D721Med (cell line): ENCODE data around the gene CEP128.

Source experiments
- DNase-seq: peaks from one replicate; pipeline ENCODE4 v3.0.0; 2011; ENCODE audit warnings: low spot score; ENCODE audit not compliant: insufficient read length
- FAIRE-seq: peaks from 2 replicates; lab custom pipeline; 2011; peaks lifted over from hg19 to GRCh38; lab: Jason Lieb, UNC
- TF ChIP-seq, protein P1 (sequence below): IDR thresholded peaks from 2 replicates; pipeline ENCODE4 v1.5.1; 2012; ENCODE audit warnings: mild to moderate bottlenecking, control low read depth; ENCODE audit not compliant: insufficient read depth; ENCODE audit errors: missing control alignments

Gene CEP128

DNA sequence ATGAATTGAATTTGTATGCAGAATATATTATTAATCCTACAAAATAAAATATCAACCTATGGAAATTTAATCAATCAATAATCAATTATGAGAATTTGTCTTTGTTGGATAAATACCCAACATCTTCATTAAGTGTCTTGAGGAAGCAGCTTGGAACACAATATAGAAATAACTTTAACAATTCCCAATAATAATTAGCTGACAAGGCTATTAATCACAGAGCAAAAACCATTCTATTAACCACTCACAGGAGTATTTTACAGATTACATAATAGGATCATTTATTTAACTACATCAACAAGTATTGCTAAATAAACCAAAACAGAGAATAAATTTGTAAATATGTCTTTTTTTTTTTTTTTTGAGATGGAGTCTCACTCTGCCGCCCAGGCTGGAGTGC, 190.3 kb downstream of the CEP128 start:
- FAIRE-seq (no peak), DNase-seq (no peak)
- TF ChIP-seq, protein P1, sequence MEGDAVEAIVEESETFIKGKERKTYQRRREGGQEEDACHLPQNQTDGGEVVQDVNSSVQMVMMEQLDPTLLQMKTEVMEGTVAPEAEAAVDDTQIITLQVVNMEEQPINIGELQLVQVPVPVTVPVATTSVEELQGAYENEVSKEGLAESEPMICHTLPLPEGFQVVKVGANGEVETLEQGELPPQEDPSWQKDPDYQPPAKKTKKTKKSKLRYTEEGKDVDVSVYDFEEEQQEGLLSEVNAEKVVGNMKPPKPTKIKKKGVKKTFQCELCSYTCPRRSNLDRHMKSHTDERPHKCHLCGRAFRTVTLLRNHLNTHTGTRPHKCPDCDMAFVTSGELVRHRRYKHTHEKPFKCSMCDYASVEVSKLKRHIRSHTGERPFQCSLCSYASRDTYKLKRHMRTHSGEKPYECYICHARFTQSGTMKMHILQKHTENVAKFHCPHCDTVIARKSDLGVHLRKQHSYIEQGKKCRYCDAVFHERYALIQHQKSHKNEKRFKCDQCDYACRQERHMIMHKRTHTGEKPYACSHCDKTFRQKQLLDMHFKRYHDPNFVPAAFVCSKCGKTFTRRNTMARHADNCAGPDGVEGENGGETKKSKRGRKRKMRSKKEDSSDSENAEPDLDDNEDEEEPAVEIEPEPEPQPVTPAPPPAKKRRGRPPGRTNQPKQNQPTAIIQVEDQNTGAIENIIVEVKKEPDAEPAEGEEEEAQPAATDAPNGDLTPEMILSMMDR, result no peak

DNA sequence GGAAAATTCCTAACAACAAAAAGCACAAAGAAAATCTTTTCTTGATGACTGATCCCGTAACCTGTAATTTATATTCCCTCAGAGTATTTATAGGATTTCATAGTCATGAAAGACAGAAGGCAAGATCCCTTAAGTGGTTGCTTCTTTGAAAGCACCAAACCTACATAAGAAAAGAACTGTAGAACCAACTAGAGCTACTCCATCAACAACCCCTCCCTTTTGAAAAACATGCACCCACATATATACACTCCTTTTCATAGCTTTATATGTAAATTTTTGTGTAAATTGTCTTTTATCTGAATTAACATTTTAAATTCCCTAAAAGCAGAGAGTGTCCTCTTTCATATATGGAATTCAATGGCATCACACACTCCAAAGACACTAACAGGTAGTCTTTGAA, 215.3 kb downstream of the CEP128 start:
- FAIRE-seq (no peak), DNase-seq (no peak)
- TF ChIP-seq, protein P1, result no peak

DNA sequence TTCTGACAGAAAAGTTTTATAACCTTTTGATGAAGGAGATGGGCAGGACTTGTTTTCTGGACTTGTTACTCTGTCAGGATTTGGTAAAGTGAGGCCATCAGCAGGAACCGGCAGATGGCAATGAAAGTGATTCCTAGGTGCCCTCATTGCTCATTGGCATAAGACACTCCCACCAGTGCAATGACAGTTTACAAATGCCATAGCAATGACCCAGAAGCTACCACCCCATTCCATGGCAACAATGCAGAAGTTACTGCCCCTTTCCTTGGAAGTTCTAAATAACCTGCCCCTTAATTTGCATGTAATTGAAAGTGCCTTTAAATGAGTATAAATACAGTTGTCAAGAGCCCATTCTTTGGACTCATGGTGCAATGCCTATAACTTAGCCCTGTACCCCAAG, 222.6 kb downstream of the CEP128 start:
- DNase-seq, result no peak
- no peak for FAIRE-seq
- TF ChIP-seq, protein P1, result no peak

DNA sequence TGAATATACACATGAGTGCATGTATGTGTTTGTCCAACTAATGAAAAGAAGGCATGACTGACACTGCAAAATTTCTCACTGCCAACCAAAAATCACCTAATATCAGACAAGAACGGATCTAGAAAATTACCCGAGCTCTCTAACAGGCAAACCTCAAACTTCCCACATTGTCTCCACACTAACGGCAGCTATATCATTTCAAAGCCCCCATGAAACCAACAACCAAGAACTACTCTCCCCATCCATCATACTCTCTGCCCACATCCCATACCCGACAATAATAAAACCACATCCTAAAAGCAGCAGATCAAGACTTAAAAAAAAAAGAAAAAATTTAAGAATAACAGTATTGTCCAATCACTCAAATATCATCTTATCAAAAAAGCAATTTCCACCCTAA, 227.1 kb downstream of the CEP128 start:
- no peak for DNase-seq
- TF ChIP-seq, protein P1, result no peak
- FAIRE-seq, result no peak

DNA sequence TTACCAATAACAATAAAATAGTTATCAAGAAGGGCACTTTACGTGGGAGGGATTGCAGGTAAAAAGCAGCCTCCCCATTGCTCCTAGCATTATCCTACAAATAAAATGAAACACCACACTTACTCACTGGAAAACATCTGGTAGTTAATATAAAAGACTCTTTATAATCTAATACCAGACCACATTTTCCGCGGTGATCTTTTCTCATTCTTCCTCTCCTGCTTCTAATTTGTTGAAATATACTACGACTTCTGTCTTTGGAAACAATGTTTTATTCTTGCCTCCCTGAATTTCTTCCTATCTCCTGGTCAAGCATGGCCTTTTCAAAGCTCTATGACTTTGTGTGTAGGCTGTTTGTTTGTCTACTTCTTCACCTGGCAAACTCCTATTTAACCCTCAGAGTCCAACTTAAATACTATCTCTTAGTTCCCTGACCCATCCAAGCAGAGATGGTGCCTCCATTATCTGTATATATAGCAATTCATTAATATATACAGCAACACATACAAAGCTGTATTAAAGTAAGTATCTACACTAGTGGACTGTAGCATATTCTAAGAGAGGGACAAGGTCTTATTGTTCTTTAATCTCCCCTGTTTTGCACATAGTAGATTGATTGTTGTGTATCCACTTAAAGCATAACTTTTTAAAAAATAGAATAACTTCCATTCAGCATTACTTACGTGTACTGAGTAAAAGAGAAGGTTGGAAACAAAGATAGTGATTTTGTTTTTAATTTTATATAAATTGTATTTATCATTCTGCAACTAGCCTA, 228.3 kb downstream of the CEP128 start:
- TF ChIP-seq, protein P1, result no peak
- DNase-seq, result no peak
- FAIRE-seq, result no peak

DNA sequence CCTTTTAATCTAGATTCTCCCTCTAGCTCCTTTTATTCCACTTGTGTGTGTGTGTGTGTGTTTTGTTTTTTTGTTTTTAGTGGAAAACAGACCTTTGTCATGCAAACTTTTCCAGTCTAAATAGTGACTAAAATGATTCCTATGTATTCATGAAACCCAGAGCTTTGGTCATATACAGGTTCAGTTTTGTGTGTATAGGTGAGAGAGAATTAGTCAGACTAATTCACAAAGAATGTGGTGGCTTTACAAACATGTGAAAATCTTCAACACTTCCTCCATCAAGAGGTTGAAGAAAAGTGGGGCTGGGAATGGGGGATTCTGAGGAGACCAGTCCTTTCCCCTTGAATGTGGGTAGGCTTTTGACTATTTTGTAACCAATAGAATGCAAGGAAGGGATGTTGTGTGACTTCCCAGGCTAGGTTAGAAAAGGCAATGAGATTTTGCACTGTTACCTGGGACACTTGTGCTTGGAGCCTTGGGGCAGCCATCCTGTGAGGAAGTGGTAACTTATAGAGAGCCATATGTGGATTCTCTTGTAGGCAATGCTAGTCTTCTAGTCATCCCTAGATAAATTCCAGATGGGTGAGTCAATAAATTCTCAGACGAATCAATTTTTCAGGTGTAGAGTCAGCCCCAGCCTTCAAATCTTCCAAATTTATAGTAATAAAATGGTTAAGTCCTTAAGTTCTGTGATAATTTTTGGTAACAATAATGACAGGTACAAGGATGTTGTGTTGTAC, 236.1 kb downstream of the CEP128 start:
- TF ChIP-seq, protein P1, result no peak
- no peak for FAIRE-seq
- no peak for DNase-seq

DNA sequence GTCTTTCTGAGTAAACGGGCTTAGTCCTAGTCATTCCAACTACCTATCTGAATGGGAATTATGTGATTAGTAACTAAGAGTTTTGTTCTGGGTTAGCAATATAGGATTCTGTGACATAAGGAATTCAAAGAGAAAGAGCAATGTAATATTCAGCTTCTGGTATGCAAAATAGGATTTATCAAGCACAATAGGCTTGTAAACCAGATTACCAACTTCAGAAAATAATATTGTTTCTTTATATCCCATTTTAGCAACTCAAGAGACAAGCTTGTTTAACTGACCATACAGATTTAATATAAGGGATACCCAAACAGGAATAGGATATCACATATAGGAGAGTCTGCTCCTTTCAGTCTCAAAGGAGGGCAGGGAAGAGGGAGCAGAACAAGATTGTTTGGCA, 240.9 kb downstream of the CEP128 start:
- DNase-seq (no peak), FAIRE-seq (no peak)
- TF ChIP-seq, protein P1, result no peak
